ENCODE data around the gene MBOAT7.
A peak's percentile ranks its signal among the peaks of the same experiment; 100 is the strongest.
"Not testable (repeated sequence)": the region's sequence is repeated elsewhere in the genome, so short reads cannot be mapped to it uniquely, and the experiment has no call there.

The MBOAT7 gene

DNA sequence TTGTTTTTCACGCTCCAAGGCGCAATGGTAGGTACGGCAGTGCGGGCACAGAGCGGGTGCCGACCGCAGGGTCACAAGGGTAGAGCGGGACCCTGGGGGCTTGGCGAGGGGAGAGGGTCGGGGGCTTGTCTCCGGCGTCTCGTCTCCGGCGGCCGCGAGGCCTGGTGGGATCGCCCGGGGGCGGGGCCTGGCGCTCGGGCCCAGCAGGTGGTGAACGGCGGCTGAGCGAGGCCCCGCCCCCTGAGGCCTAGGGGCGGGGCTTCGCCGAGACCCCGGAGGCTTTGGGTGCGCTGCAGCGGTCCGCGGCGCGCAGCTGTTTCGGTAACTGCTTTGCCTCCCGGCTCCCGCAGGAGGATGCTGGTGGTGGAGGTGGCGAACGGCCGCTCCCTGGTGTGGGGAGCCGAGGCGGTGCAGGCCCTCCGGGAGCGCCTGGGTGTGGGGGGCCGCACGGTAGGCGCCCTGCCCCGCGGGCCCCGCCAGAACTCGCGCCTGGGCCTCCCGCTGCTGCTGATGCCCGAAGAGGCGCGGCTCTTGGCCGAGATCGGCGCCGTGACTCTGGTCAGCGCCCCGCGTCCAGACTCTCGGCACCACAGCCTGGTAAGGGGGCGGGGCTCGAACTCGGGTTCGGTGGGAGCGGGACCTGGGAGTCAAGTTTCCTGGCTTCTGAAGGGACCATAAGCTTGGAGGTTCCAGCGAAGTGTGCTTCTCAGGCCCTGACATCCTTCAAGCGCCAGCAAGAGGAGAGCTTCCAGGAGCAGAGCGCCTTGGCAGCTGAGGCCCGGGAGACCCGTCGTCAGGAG lies 1.8 kb upstream of the MBOAT7 start, which contains the start of gene TSEN34:
TSEN34 (plus strand) TSS at position 298 of the 800 bp plus-strand sequence; CDS start at position 355, 57 bp downstream.
- Mint-ChIP-seq H3K4me3 (peak within 1 kb of the TSS; percentile 94), H3K36me3 (ENCODE audit: insufficient read depth) (peaks cover 37% of the 10 kb centered on the region), H3K4me1 (peaks cover 43% of the 10 kb centered on the region), H3K27ac (ENCODE audit: low read depth) (peak within 1 kb of the TSS; percentile 99), H3K9me3 (no peaks in the 10 kb centered on the region), H3K27me3 (no peaks in the 10 kb centered on the region)
- ATAC-seq (replicated peaks; ENCODE audit: extremely low read depth, poor library complexity, severe bottlenecking) (peak; percentile 20), DNase-seq (ENCODE audit: low spot score in 2 of 2) (peak in 1 of 2 donors; percentile 28)

DNA sequence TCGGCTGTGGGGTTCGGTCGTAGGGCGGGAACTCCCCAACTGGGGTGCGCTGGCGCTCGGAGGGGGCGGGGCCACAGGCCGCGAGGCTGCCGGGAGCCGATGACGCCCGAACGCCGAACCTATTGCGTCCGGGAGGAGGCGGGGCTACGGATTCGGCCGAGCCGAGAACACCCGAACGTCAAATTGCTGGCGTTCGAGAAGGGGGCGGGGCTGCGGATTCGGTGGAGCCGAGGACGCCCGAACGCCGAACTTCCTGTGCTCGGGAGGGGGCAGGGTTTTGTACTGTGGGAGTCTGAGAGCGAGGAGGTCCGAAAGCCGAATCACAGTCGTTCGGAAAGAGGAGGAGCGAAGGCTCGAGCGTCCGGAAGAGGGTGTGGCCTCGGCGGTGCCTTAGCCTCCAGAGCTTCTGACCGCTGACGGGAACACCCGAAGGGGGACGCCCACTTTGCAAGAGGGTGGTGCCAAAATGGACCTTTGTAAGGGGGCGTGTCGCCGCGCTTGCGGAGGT lies 1.2 kb upstream of the MBOAT7 start:
- no peaks in the 10 kb centered on the region for H3K9me3 Mint-ChIP-seq
- ATAC-seq (replicated peaks; ENCODE audit: extremely low read depth, poor library complexity, severe bottlenecking) (peak; percentile 66), DNase-seq (ENCODE audit: low spot score in 2 of 2) (peak; percentile 99 to 100)
- H3K4me1 Mint-ChIP-seq, result peaks cover 43% of the 10 kb centered on the region
- peak overlapping the region; percentile 99 for H3K27ac Mint-ChIP-seq (ENCODE audit: low read depth)
- peaks cover 36% of the 10 kb centered on the region for H3K36me3 Mint-ChIP-seq (ENCODE audit: insufficient read depth)
- peak overlapping the region; percentile 94 for H3K4me3 Mint-ChIP-seq
- H3K27me3 Mint-ChIP-seq, result no peaks in the 10 kb centered on the region

DNA sequence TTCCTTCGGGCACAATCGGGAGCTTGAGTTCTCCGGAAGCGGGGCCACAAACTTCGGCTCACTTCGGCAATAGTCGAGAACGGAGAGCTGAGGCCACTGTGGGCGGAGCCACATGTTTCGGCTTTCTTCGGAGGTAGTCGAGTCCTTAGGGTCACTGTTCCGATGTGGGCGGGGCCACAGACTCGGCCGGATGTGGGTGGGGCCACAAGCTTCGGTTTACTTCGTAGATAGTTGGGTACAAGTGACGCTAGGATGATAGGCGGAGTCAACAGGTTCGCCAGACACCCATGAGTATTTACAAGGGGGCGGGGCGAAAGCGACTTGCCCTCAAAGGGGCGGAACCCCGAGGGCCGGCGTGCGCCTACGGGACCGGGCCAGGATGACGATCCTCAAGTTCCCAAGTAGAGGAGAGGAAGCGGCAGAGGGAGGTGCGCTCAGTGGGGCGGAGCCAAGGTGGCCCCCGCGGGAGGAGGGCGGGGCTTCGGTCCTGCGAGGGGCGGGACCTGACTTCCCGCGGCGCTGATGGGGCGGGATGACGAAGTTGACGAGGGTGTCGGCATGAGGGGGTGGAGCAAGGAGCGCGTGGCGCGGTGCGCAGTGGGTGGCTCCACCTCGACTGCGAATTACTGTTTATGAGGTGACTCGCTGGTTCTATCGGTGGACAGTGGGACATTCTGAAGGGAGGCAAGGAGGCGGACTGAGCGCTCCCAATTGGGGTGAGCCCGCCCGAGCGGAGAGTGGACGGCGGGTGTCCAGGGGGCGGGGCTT lies 539 bp upstream of the MBOAT7 start:
- peaks cover 43% of the 10 kb centered on the region for H3K4me1 Mint-ChIP-seq
- peak overlapping the region; percentile 99 for H3K27ac Mint-ChIP-seq (ENCODE audit: low read depth)
- no peaks in the 10 kb centered on the region for H3K9me3 Mint-ChIP-seq
- peak overlapping the region; percentile 94 for H3K4me3 Mint-ChIP-seq
- no peaks in the 10 kb centered on the region for H3K27me3 Mint-ChIP-seq
- peaks cover 31% of the 10 kb centered on the region for H3K36me3 Mint-ChIP-seq (ENCODE audit: insufficient read depth)
- ATAC-seq (replicated peaks; ENCODE audit: extremely low read depth, poor library complexity, severe bottlenecking) (peak; percentile 60), DNase-seq (ENCODE audit: low spot score in 2 of 2) (peak; percentile 100)

GRCh38 chr19:54188215-54188871 lies 1.0 kb downstream of the MBOAT7 start:
- peaks cover 22% of the 10 kb centered on the region for H3K36me3 Mint-ChIP-seq (ENCODE audit: insufficient read depth)
- peak overlapping the region; percentile 99 for H3K27ac Mint-ChIP-seq (ENCODE audit: low read depth)
- peak overlapping the region; percentile 94 for H3K4me3 Mint-ChIP-seq
- ATAC-seq (replicated peaks; ENCODE audit: extremely low read depth, poor library complexity, severe bottlenecking) (no peak), DNase-seq (ENCODE audit: low spot score in 2 of 2) (no peak)
- H3K9me3 Mint-ChIP-seq, result no peaks in the 10 kb centered on the region
- H3K27me3 Mint-ChIP-seq, result no peaks in the 10 kb centered on the region
- peaks cover 42% of the 10 kb centered on the region for H3K4me1 Mint-ChIP-seq

DNA sequence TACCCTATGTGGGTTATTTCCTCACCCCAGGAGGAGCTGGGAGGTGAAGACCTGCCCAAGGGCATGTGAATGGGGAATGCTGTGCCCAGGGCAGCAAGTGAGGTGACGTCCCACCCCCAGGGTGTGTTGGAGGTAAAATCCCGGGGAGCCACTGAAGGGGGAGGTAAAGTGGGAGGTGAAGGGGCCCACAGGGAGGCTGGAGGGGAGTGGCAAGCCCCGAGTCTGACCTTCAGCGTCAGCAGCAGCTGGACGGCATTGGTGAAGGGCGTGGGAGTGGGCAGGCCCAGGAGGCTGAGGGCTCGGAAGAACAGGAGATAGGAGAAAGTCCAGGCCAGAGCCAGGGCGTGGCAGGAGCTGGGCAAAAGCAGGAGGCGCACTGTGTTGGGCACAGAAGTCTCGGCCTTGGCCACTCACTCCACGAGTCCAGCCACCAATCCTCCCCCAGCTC lies 2.4 kb downstream of the MBOAT7 start:
- H3K4me1 Mint-ChIP-seq, result peaks cover 31% of the 10 kb centered on the region
- no peaks in the 10 kb centered on the region for H3K9me3 Mint-ChIP-seq
- ATAC-seq (replicated peaks; ENCODE audit: extremely low read depth, poor library complexity, severe bottlenecking) (no peak), DNase-seq (ENCODE audit: low spot score in 2 of 2) (no peak)
- no peaks in the 10 kb centered on the region for H3K27me3 Mint-ChIP-seq
- H3K36me3 Mint-ChIP-seq (ENCODE audit: insufficient read depth), result peaks cover 18% of the 10 kb centered on the region
- H3K27ac Mint-ChIP-seq (ENCODE audit: low read depth), result no peak overlapping the region
- H3K4me3 Mint-ChIP-seq, result peak overlapping the region; percentile 94

DNA sequence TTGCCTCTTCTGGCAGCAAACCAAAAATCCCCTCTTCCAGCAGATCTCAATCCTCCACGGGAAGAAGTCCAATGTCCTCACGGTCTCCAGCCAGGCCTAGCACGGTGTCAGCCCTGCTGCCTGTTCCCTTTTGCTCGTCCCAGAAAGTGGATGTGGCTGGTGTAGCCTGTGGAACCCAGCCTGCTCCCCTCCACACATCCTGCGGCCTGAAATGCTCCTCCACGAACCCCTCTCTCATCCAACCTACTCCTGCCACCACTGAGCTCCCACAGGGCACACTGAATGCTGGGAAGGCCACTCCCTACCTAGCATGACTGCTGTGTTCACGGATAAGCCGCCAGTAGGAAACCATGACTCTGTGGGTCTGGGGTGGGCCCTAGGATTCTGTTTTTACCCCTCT lies 3.0 kb downstream of the MBOAT7 start:
- H3K27me3 Mint-ChIP-seq, result no peaks in the 10 kb centered on the region
- peaks cover 25% of the 10 kb centered on the region for H3K4me1 Mint-ChIP-seq
- peaks cover 16% of the 10 kb centered on the region for H3K36me3 Mint-ChIP-seq (ENCODE audit: insufficient read depth)
- H3K27ac Mint-ChIP-seq (ENCODE audit: low read depth), result no peak overlapping the region
- H3K4me3 Mint-ChIP-seq, result no peak overlapping the region
- DNase-seq (ENCODE audit: low spot score in 2 of 2) (no peak), ATAC-seq (replicated peaks; ENCODE audit: extremely low read depth, poor library complexity, severe bottlenecking) (no peak)
- H3K9me3 Mint-ChIP-seq, result no peaks in the 10 kb centered on the region

DNA sequence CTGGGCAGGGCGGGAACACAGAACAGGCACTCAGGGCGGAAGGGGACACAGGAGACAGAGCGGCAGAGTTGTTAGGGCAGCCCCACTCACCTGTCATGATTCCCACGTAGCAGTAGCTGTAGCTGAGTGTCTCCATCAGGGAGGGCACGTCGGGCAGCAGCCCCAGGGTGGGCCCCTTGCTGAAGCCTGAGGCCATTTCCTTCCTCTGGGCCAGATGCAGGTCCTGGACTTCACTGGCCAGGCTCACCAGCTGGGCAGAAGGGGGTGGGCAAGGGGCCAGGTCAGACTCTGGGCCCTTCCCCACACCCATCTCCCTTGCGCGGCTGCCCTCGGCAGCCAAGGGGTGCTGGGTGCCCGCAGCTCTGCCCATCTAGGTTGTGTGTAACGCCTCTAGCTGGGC lies 5.9 kb downstream of the MBOAT7 start:
- Mint-ChIP-seq H3K4me1 (peaks cover 18% of the 10 kb centered on the region), H3K4me3 (no peak overlapping the region), H3K36me3 (ENCODE audit: insufficient read depth) (peaks cover 5% of the 10 kb centered on the region), H3K27ac (ENCODE audit: low read depth) (no peak overlapping the region), H3K9me3 (no peaks in the 10 kb centered on the region), H3K27me3 (no peaks in the 10 kb centered on the region)
- DNase-seq (ENCODE audit: low spot score in 2 of 2), result no peak
- ATAC-seq (replicated peaks; ENCODE audit: extremely low read depth, poor library complexity, severe bottlenecking), result no peak

- H3K27ac Mint-ChIP-seq (ENCODE audit: low read depth); H3K4me3 Mint-ChIP-seq: not testable (repeated sequence)
Observed at GRCh38 chr19:54181894-54182293, 7.5 kb downstream of the MBOAT7 start.

GRCh38 chr19:54180691-54181091 lies 8.7 kb downstream of the MBOAT7 start:
- no peak for ATAC-seq (replicated peaks; ENCODE audit: extremely low read depth, poor library complexity, severe bottlenecking)
- H3K36me3 Mint-ChIP-seq (ENCODE audit: insufficient read depth), result peaks cover 5% of the 10 kb centered on the region
- no peak overlapping the region for H3K27ac Mint-ChIP-seq (ENCODE audit: low read depth)
- H3K4me1 Mint-ChIP-seq, result no peaks in the 10 kb centered on the region
- H3K27me3 Mint-ChIP-seq, result no peaks in the 10 kb centered on the region
- no peak for DNase-seq (ENCODE audit: low spot score in 2 of 2)
- H3K4me3 Mint-ChIP-seq, result no peak overlapping the region
- no peaks in the 10 kb centered on the region for H3K9me3 Mint-ChIP-seq

More at GRCh38 chr19:54181894-54182293, 7.5 kb downstream of the MBOAT7 start:
- H3K36me3 Mint-ChIP-seq (ENCODE audit: insufficient read depth); H3K4me1 Mint-ChIP-seq; H3K9me3 Mint-ChIP-seq; H3K27me3 Mint-ChIP-seq; ATAC-seq (replicated peaks; ENCODE audit: extremely low read depth, poor library complexity, severe bottlenecking); DNase-seq (ENCODE audit: low spot score in 2 of 2): not testable (repeated sequence)

DNA sequence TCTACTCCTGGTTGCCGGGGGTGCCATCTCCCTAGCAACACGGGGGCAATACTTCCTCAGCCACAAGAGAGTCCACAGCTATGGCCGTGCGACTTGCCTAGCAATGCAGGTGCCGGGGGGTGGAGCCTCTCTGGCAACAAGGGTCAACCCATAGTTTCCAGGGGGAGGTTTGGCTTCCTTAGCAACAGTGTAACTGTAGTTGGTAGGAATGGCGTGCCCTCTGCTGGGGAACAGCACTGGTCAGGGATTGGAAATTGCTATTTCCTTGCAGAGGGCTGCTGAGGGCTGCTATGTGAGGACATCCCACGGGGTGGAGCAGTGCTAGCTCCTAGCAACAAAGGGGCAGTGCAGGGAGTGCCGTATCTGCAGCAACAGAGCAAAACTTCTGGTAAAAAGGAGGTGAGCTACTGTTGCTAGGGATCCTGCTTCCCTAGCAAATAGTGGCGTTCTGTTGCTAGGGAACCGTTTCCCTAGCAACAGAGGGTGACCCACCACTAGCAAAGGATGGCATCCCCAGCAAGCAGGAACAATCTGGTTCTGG lies 9.4 kb downstream of the MBOAT7 start:
- Mint-ChIP-seq H3K4me3 (no peak overlapping the region), H3K4me1 (no peaks in the 10 kb centered on the region), H3K27me3 (no peaks in the 10 kb centered on the region), H3K36me3 (ENCODE audit: insufficient read depth) (peaks cover 5% of the 10 kb centered on the region), H3K9me3 (no peaks in the 10 kb centered on the region), H3K27ac (ENCODE audit: low read depth) (no peak overlapping the region)
- DNase-seq (ENCODE audit: low spot score in 2 of 2) (no peak), ATAC-seq (replicated peaks; ENCODE audit: extremely low read depth, poor library complexity, severe bottlenecking) (no peak)

- Mint-ChIP-seq H3K36me3 (ENCODE audit: insufficient read depth) (peaks cover 5% of the 10 kb centered on the region), H3K27ac (ENCODE audit: low read depth) (no peak overlapping the region), H3K27me3 (no peaks in the 10 kb centered on the region), H3K4me3 (no peak overlapping the region), H3K4me1 (no peaks in the 10 kb centered on the region), H3K9me3 (no peaks in the 10 kb centered on the region)
- no peak for DNase-seq (ENCODE audit: low spot score in 2 of 2)
- no peak for ATAC-seq (replicated peaks; ENCODE audit: extremely low read depth, poor library complexity, severe bottlenecking)
Observed at GRCh38 chr19:54179262-54179852, 10.0 kb downstream of the MBOAT7 start.

Measured in central memory CD8-positive, alpha-beta T cell (primary cell).